GM12892 (cell line): ENCODE data around the gene SPATA6L.

Experiments used
- DNase-seq: peaks from one replicate; pipeline ENCODE4 v3.0.0; 2011; ENCODE audit not compliant: insufficient read length
- FAIRE-seq: peaks from 2 replicates; lab custom pipeline; 2011; peaks lifted over from hg19 to GRCh38; lab: Jason Lieb, UNC
- POLR2A ChIP-seq: IDR thresholded peaks from 2 replicates; pipeline ENCODE4 v1.6.1; 2011; ENCODE audit warnings: low read depth, low read length, control low read depth
- POLR2AphosphoS5 ChIP-seq: IDR thresholded peaks from 2 replicates; pipeline ENCODE4 v1.6.1; 2011; ENCODE audit warnings: low read depth, low read length, control low read depth
- TAF1 ChIP-seq: IDR thresholded peaks from 2 replicates; pipeline ENCODE4 v1.6.1; 2011; ENCODE audit warnings: low read depth, mild to moderate bottlenecking, control low read depth, low read length, borderline replicate concordance

Gene SPATA6L

DNA sequence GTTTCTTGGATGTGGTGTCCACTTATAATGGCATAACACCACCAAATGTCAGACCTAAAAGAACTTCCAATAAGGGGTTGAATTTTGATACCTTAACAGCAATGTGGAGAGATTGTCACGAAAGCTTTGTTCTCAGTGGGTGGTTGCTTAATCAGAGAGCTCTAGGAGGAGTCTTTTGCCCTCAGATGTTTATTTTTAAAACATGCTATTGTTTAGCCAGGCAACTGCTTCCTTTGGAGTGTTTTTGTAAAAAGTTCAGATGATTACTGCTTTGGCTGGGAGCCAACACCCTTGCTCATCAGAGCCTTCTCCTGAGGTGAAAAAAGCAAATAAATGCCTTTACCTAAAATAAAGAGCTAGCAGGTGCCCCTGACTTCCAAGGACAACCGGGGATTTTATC is 111.0 kb downstream of the SPATA6L start:
- TF ChIP-seq POLR2AphosphoS5 (no peak), TAF1 (no peak), POLR2A (no peak)
- FAIRE-seq = no peak
- DNase-seq = no peak

DNA sequence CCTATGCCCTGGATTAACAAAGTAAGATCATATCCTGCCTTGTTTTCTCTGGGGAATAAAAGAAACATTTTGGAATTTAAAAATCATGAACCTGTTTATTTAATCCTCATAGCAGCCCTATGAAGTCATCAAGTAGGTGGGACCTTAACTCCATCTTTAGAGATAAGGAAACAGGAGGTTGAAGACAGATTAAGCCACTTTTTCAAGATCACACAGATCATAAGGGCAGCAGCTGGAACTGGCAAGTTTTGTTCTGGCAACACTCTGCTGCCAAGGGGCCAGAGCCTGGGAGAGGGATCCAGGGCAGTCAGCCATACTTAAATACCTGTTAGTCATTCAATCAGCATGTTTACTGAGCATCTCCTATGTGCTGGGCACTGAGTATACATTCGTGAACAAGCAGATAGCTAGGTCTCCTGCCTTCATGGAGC is 112.3 kb downstream of the SPATA6L start:
- DNase-seq (no peak), FAIRE-seq (no peak)
- no peak for TF ChIP-seq TAF1
- no peak for TF ChIP-seq POLR2A

DNA sequence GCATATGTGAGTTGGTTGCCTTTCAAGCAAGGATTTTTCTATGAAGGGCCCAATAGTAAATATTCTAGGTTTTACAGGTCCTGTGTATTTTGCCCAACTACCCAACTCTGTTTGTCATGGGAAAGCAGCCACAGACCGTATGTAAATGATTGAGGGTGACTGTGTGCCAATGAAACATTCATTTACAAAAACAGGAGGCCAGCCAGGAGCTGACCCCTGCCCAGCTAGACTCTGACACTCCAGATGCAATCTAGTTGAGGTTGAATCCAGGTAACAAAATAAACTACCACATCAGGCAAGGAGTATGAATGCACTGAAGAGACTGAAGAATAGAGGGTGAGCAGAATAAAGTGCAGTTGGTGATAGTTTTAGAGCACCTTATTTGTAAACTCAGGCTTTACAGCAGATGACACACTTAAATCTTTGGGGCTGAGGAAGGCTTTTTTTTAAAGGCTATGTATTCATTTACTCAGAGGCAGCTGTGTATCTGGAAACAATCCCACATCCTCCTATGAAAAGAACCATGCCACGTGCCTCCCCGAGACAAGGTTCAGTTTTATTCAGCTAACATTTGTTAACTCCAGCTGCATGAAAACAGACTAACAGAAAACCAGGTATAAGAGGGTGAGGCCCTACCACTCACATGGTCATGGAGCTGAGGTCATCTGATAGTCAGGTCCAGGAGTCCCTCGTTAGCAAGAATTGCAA is 115.3 kb downstream of the SPATA6L start:
- TF ChIP-seq TAF1 = no peak
- no peak for TF ChIP-seq POLR2A
- no peak for TF ChIP-seq POLR2AphosphoS5
- FAIRE-seq (no peak), DNase-seq (no peak)

DNA sequence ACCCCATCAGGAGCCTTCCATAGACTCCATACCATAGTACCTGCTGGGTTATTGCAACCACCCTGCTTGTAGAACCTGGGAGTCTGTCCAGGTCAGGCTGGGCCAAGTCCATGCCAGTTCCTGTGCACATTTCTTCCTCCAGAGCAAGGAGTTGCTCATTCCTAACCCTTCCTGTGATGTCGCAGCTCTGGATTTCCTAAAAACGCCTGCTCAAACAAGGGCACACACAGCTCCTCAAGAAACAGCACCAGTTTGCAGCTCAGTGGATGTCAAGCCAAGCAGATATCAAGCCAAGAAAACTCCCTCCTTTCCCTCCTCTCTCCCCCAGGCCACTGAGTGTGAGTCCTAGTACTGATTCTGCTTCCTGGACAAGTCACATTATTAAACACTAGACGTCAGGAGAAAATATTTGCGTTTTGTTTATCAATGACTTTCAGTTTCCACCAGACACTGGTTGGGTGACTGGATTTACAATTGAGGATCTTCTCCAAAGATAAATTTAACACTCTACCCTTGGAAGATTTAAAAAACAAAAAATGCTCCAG is 116.5 kb downstream of the SPATA6L start:
- no peak for TF ChIP-seq TAF1
- TF ChIP-seq POLR2A = no peak
- no peak for TF ChIP-seq POLR2AphosphoS5
- FAIRE-seq (no peak), DNase-seq (no peak)

DNA sequence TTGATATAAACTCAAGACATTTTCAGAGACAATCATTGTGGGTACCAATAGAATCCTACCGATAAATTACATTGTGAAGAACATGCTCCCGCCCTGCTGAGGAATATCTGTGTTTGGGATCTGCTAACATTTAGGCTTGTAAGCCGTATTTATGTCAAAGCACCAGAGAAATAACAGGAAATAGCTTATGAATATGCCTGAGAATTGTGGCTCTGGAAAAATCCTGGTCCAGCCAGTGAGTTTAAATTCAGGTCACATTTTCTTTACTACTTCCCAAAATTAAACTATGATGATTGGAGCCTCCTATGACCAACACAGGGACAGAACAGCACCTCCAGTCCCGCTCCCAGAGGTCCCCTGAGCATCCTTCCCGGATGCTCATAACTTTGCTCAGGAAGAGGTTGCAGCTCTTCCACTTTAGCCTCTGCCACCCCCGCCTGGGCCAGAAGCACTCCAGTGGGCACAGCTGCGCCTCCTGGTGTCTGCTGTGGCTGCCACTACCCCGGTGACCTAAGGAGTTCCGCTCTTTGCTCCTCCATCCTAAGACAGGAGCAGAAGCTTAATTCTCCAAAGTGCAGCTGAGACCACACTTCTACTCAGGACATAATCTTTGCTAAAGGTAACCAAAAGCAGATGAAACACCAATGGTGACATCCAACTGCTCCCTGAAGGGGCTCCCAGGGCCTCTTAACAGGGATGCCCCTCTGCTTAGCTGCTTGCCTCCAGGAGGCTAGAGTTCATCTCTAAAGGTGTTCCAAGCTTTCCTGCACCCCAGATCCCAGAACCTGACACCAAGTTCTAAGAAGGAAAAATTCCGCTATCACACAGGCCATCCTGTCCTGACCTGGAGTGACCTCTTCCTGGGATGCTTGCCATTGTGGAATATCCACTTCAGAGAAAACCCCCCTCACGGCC is 117.2 kb downstream of the SPATA6L start:
- DNase-seq (no peak), FAIRE-seq (no peak)
- TF ChIP-seq POLR2A = no peak
- TF ChIP-seq POLR2AphosphoS5 = no peak
- TF ChIP-seq TAF1 = no peak
